HepG2 (cell line): ENCODE measurements around the gene TC2N.

Experiments used
- CBFB ChIP-seq: sonication (generic); formaldehyde crosslinking; IDR thresholded peaks from 2 replicates; pipeline ENCODE4 v1.4.0; 2020; ENCODE audit warnings: missing genetic modification reagents
- CEBPB ChIP-seq: IDR thresholded peaks from 2 replicates; pipeline ENCODE4 v1.6.1; 2011; ENCODE audit warnings: low read depth, low read length, improper control_type of control experiment, borderline replicate concordance

DNA sequence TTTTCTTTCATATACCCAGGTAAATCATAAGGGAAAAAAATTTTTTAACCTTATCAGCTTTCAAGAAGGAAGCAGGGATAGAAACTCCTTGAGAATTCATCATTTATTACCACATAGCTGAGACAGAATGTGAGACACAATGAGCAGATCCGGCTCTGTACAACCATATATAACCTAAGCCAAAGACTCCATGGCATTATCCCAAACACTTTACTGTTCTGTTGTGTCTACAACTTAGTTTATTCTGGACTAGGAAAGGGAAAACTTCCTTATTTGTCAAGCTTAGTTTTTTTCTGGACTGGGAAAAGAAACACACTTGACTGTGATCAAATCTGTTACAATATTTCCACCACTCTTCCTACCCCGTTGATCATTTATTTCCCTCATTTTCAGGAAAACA, 97.2 kb downstream of the TC2N start:
- no peak for TF ChIP-seq CEBPB
- no peak for TF ChIP-seq CBFB (CRISPR knock-in tag)
